Kidney epithelial cell (primary cell): ENCODE data around the gene MYO18A. TPM values are rescaled to one million over a fixed set of nuclear protein-coding genes. Genes with fewer than 3 reads are reported as not detected.

Experiments
- DNase-seq: peaks from one replicate; pipeline ENCODE4 v3.0.0-alpha.2; 2010; ENCODE audit warnings: low read depth
- H3K27me3 ChIP-seq: 2 replicates; pipeline ENCODE4 v1.6.0; 2011; ENCODE audit warnings: low read length; ENCODE audit not compliant: control insufficient read depth, insufficient read depth
- H3K36me3 ChIP-seq: 2 replicates; pipeline ENCODE4 v1.5.1; 2011; ENCODE audit warnings: low read length; ENCODE audit not compliant: control insufficient read depth, insufficient read depth
- H3K4me3 ChIP-seq: 2 replicates; pipeline ENCODE4 v1.5.1; 2011; ENCODE audit warnings: low read depth, mild to moderate bottlenecking, control low read depth, low read length
- CTCF ChIP-seq: IDR thresholded peaks from 2 replicates; pipeline ENCODE4 v1.5.1; 2011; ENCODE audit warnings: mild to moderate bottlenecking, moderate library complexity, low read length, control low read depth, inconsistent platforms; ENCODE audit not compliant: insufficient read depth, poor library complexity, severe bottlenecking
- total RNA-seq: library from RNA; depleted of rRNA; stranded (reverse); fragments of >200 nt; gene quantifications from 2 replicates; pipeline ENCODE4 v1.2.3, GENCODE V29; 2015

MYO18A gene
- total RNA-seq, 1 donor from 2014 or later = 19.8 TPM

DNA sequence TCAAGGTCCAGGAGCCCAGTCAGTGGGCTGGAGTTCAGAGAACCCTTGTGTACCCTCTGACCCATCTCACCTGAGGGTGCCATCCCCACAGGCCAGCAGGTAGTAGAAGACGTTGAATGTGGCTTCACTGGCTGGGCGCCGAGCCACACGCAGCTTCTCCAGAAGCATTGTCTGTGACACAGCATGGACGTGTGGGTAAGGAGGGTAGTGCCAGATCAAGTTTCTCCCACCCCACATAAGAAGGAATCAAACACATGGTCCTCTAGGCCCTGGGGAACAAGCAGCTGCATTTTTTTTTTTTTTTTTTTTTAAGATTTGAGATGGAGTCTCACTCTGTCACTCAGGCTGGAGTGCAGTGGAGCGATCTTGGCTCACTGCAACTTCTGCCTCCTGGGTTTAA is 60.9 kb downstream of the MYO18A start:
- DNase-seq = no peak
- no peaks in the 10 kb centered on the region for H3K27me3 ChIP-seq
- TF ChIP-seq CTCF = no peak
- peaks cover 3% of the 10 kb centered on the region for H3K36me3 ChIP-seq
- H3K4me3 ChIP-seq = no peak overlapping the region

GRCh38 chr17:29116804-29117753 is 63.1 kb downstream of the MYO18A start:
- TF ChIP-seq CTCF = peak; percentile 96
- DNase-seq = no peak
- H3K36me3 ChIP-seq = peaks cover 3% of the 10 kb centered on the region

GRCh38 chr17:29115961-29116803 is 64.0 kb downstream of the MYO18A start:
- peaks cover 3% of the 10 kb centered on the region for H3K36me3 ChIP-seq
- no peak overlapping the region for H3K4me3 ChIP-seq
- H3K27me3 ChIP-seq = no peaks in the 10 kb centered on the region
- TF ChIP-seq CTCF = peak; percentile 61
- no peak for DNase-seq

More at GRCh38 chr17:29116804-29117753, 63.1 kb downstream of the MYO18A start:
- Histone ChIP-seq H3K4me3 (no peak overlapping the region), H3K27me3 (no peaks in the 10 kb centered on the region)

DNA sequence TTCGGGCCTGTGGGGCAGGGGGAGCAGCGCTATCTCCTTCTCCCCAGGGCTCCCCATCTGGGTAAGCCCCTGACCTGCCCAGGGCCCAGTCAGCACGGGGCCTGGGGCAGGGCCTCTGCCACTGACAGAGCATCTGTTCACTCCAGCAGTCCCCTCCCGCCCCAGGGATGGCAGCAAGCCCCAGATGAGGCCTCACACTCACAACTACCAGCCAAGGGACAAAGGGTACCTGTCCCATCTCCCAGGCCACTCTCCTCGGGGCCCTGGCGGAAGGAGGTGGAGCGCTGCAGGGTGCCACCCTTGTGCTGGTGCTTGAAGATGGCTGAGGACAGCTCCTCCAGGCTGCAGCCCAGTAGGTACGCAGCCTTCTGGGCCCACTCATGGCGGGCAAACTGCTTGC is 64.8 kb downstream of the MYO18A start:
- TF ChIP-seq CTCF = no peak
- H3K27me3 ChIP-seq = no peaks in the 10 kb centered on the region
- no peak overlapping the region for H3K4me3 ChIP-seq
- DNase-seq = no peak
- H3K36me3 ChIP-seq = peaks cover 2% of the 10 kb centered on the region

GRCh38 chr17:29114141-29114540 is 66.1 kb downstream of the MYO18A start:
- no peaks in the 10 kb centered on the region for H3K27me3 ChIP-seq
- no peaks in the 10 kb centered on the region for H3K36me3 ChIP-seq
- no peak for DNase-seq
- H3K4me3 ChIP-seq = no peak overlapping the region
- no peak for TF ChIP-seq CTCF
